Kasumi-1 (cell line): ENCODE results near the gene MBNL2.

Source experiments
- DNase-seq, 2 experiments: peaks; one replicate each; lab custom pipeline; 2025; lab: John Stamatoyannopoulos, UW

MBNL2 gene

GRCh38 chr13:97300871-97301270, 78.7 kb downstream of the MBNL2 start:
- DNase-seq: no peak

GRCh38 chr13:97301382-97302095, 79.4 kb downstream of the MBNL2 start:
- DNase-seq: no peak

GRCh38 chr13:97302611-97303010, 80.5 kb downstream of the MBNL2 start:
- no peak for DNase-seq

GRCh38 chr13:97306106-97306505, 84.0 kb downstream of the MBNL2 start:
- DNase-seq: no peak

GRCh38 chr13:97306645-97307044, 84.5 kb downstream of the MBNL2 start:
- no peak for DNase-seq

- DNase-seq: no peak
Measured at GRCh38 chr13:97307118-97307881, 85.2 kb downstream of the MBNL2 start.

- no peak for DNase-seq
Measured at GRCh38 chr13:97307882-97308624, 85.9 kb downstream of the MBNL2 start.

- DNase-seq: no peak
Measured at GRCh38 chr13:97308735-97309429, 86.7 kb downstream of the MBNL2 start.

GRCh38 chr13:97310809-97311436, 88.8 kb downstream of the MBNL2 start:
- DNase-seq: no peak

- no peak for DNase-seq
Measured at GRCh38 chr13:97311956-97312355, 89.8 kb downstream of the MBNL2 start.

- no peak for DNase-seq
Measured at GRCh38 chr13:97313551-97314260, 91.6 kb downstream of the MBNL2 start.

- DNase-seq: no peak
Measured at GRCh38 chr13:97316390-97316789, 94.3 kb downstream of the MBNL2 start.

- DNase-seq: no peak
Measured at GRCh38 chr13:97317933-97318332, 95.8 kb downstream of the MBNL2 start.

- DNase-seq: peak; percentile 46 to 48
Measured at GRCh38 chr13:97318532-97318931, 96.4 kb downstream of the MBNL2 start.

- no peak for DNase-seq
Measured at GRCh38 chr13:97319113-97319720, 97.1 kb downstream of the MBNL2 start.

- DNase-seq: no peak
Measured at GRCh38 chr13:97321101-97321500, 99.0 kb downstream of the MBNL2 start.

- no peak for DNase-seq
Measured at GRCh38 chr13:97321616-97322321, 99.6 kb downstream of the MBNL2 start.

GRCh38 chr13:97322740-97323342, 100.7 kb downstream of the MBNL2 start:
- no peak for DNase-seq

- DNase-seq: no peak
Measured at GRCh38 chr13:97324115-97324514, 102.0 kb downstream of the MBNL2 start.

- DNase-seq: no peak
Measured at GRCh38 chr13:97325738-97326137, 103.6 kb downstream of the MBNL2 start.
